IMR-90 (cell line): ENCODE results near the gene MEOX2. TPM values are rescaled to one million over a fixed set of nuclear protein-coding genes. Genes with fewer than 3 reads are reported as not detected.

Experiments used
- ATAC-seq: fragments of 200-7000 bp; cut with Tn5 transposase; 2 replicates; pipeline ENCODE4 v1.9.1; 2020; ENCODE audit warnings: low read depth, mild to moderate bottlenecking, moderate library complexity
- BruUV-seq: library from RNA; stranded (reverse); fragments of 400-500 nt; replicated peaks from 2 replicates; lab custom pipeline; 2021; lab: Mats Ljungman, UMichigan
- CTCF ChIA-PET: fragments of 300-600 bp; formaldehyde crosslinking; extraction: SDS; loops from one replicate; lab custom pipeline; 2021; ENCODE audit warnings: antibody characterized with exemption; lab: Yijun Ruan, JAX
- POLR2A ChIA-PET: fragments of 300-600 bp; sonication (Branson Sonifier 250); formaldehyde crosslinking; loops from one replicate; lab custom pipeline; 2022; ENCODE audit warnings: antibody characterized with exemption; ENCODE audit not compliant: unreplicated experiment; lab: Charles Lee
- DNase-seq: peaks from one replicate; pipeline ENCODE4 v3.0.0; 2013
- H2AFZ ChIP-seq: replicated peaks from 2 replicates; pipeline ENCODE3; 2013; ENCODE audit warnings: low read length, mild to moderate bottlenecking; ENCODE audit not compliant: poor library complexity
- H2AK5ac ChIP-seq: 2 replicates; pipeline ENCODE4 v1.6.1; 2013; ENCODE audit warnings: low read depth, low read length, inconsistent platforms
- H2AK9ac ChIP-seq: replicated peaks from 2 replicates; pipeline ENCODE3; 2013; ENCODE audit warnings: mild to moderate bottlenecking, low read depth, low read length, moderate library complexity; ENCODE audit not compliant: poor library complexity
- H2BK120ac ChIP-seq: 2 replicates; pipeline ENCODE4 v1.6.1; 2013; ENCODE audit warnings: low read depth, low read length, inconsistent platforms
- H2BK15ac ChIP-seq: 3 replicates; pipeline ENCODE4 v1.6.1; 2013; ENCODE audit warnings: low read depth, low read length, inconsistent platforms
- H2BK20ac ChIP-seq: 2 replicates; pipeline ENCODE4 v1.6.1; 2013; ENCODE audit warnings: low read depth, mild to moderate bottlenecking, inconsistent platforms, low read length, moderate library complexity
- H2BK5ac ChIP-seq: 2 replicates; pipeline ENCODE4 v1.6.1; 2013; ENCODE audit warnings: mild to moderate bottlenecking, low read depth, low read length, inconsistent platforms; ENCODE audit not compliant: poor library complexity, severe bottlenecking
- H3K14ac ChIP-seq: replicated peaks from 2 replicates; pipeline ENCODE4 v1.6.1; 2013; ENCODE audit warnings: low read depth, low read length, inconsistent platforms
- H3K18ac ChIP-seq: 2 replicates; pipeline ENCODE4 v1.6.1; 2013; ENCODE audit warnings: low read depth, low read length, control low read depth
- H3K23ac ChIP-seq: 2 replicates; pipeline ENCODE4 v1.6.1; 2013; ENCODE audit warnings: low read depth, low read length, inconsistent platforms
- H3K27ac ChIP-seq: 2 replicates; pipeline ENCODE4 v1.5.1; 2013; ENCODE audit warnings: mild to moderate bottlenecking, control low read depth, low read length; ENCODE audit not compliant: insufficient read depth
- H3K27me3 ChIP-seq: 2 replicates; pipeline ENCODE4 v1.6.1; 2013; ENCODE audit warnings: low read length; ENCODE audit not compliant: control insufficient read depth, insufficient read depth
- H3K36me3 ChIP-seq: 2 replicates; pipeline ENCODE4 v1.6.1; 2013; ENCODE audit warnings: low read length, mixed read lengths; ENCODE audit not compliant: control insufficient read depth, insufficient read depth
- H3K4ac ChIP-seq: 2 replicates; pipeline ENCODE4 v1.6.1; 2013; ENCODE audit warnings: low read depth, low read length, inconsistent platforms
- H3K4me1 ChIP-seq: 2 replicates; pipeline ENCODE4 v1.6.1; 2013; ENCODE audit warnings: low read length, mixed read lengths; ENCODE audit not compliant: control insufficient read depth, insufficient read depth
- H3K4me2 ChIP-seq: 2 replicates; pipeline ENCODE4 v1.6.1; 2013; ENCODE audit warnings: low read depth, mild to moderate bottlenecking, control low read depth, low read length, moderate library complexity
- H3K4me3 ChIP-seq: 2 replicates; pipeline ENCODE4 v1.5.1; 2013; ENCODE audit warnings: low read depth, mild to moderate bottlenecking, control low read depth, low read length, moderate library complexity; ENCODE audit not compliant: insufficient read depth
- H3K56ac ChIP-seq: 2 replicates; pipeline ENCODE4 v1.6.1; 2013; ENCODE audit warnings: low read length, inconsistent platforms; ENCODE audit not compliant: insufficient read depth; ENCODE audit errors: extremely low read depth
- H3K79me1 ChIP-seq, 2 experiments: 2 replicates each; pipeline ENCODE4 v1.6.1; 2013; ENCODE audit warnings: low read length in 2 of 2, inconsistent platforms in 1 of 2, low read depth in 1 of 2
- H3K9ac ChIP-seq: 2 replicates; pipeline ENCODE4 v1.6.1; 2013; ENCODE audit warnings: low read depth, low read length, control low read depth
- H3K9me1 ChIP-seq: 2 replicates; pipeline ENCODE4 v1.6.1; 2013; ENCODE audit warnings: low read length, inconsistent platforms; ENCODE audit not compliant: insufficient read depth
- H3K9me3 ChIP-seq: 2 replicates; pipeline ENCODE4 v1.6.1; 2013; ENCODE audit warnings: low read length; ENCODE audit not compliant: control insufficient read depth, insufficient read depth
- H4K20me1 ChIP-seq: 2 replicates; pipeline ENCODE4 v1.6.1; 2013; ENCODE audit warnings: low read length, inconsistent platforms; ENCODE audit not compliant: insufficient read depth
- H4K5ac ChIP-seq: 2 replicates; pipeline ENCODE4 v1.6.1; 2013; ENCODE audit warnings: mild to moderate bottlenecking, low read depth, low read length, control low read depth
- H4K8ac ChIP-seq, 2 experiments: 2 replicates each; pipeline ENCODE4 v1.6.1; 2013; ENCODE audit warnings: low read depth in 2 of 2, low read length in 2 of 2, control low read depth in 1 of 2, inconsistent platforms in 1 of 2
- H4K91ac ChIP-seq: 2 replicates; pipeline ENCODE4 v1.6.1; 2013; ENCODE audit warnings: low read depth, low read length, inconsistent platforms; ENCODE audit not compliant: insufficient read depth
- CHD1 ChIP-seq: IDR thresholded peaks from 2 replicates; pipeline ENCODE4 v1.6.1; 2012; ENCODE audit warnings: low read depth, low read length, improper control_type of control experiment
- MAFK ChIP-seq: IDR thresholded peaks from 2 replicates; pipeline ENCODE4 v1.6.1; 2012; ENCODE audit warnings: low read depth, low read length, improper control_type of control experiment
- RCOR1 ChIP-seq: IDR thresholded peaks from 2 replicates; pipeline ENCODE4 v1.6.1; 2012; ENCODE audit warnings: mild to moderate bottlenecking, low read length, improper control_type of control experiment; ENCODE audit not compliant: insufficient replicate concordance
- WGBS, 2 experiments: methylation state at CpG; one replicate each; pipeline versions ENCODE4 v1.1.5 to v1.1.7; 2013; ENCODE audit warnings: missing lambda C conversion rate in 2 of 2; ENCODE audit not compliant: insufficient read length in 1 of 2; ENCODE audit errors: extremely low coverage in 2 of 2; 5-methylcytosine and 5-hydroxymethylcytosine counted together
- dilution Hi-C: fragments of 300-500 bp; cut with HindIII; formaldehyde crosslinking; loops from one replicate; pipeline ENCODE4 v1.14.3; 2018; ENCODE audit warnings: low sequenced_read_pairs; ENCODE audit not compliant: unreplicated experiment
- in situ Hi-C: fragments of 300-500 bp; cut with MboI; formaldehyde crosslinking; loops from 3 replicates; pipeline ENCODE4 v1.14.3; 2019; ENCODE audit warnings: low sequenced_read_pairs, inconsistent platforms, mixed read lengths
- intact Hi-C: fragments of 100-400 bp; cut with micrococcal nuclease; formaldehyde crosslinking; loops from 2 replicates; pipeline ENCODE4 v1.10.0; 2022
- polyA plus RNA-seq, 3 experiments: library from polyadenylated mRNA; depleted of rRNA; stranded (reverse); fragments of >200 nt; gene quantifications; 2 replicates each; pipeline ENCODE4 v1.2.3, GENCODE V29; 2012; ENCODE audit warnings: low replicate concordance in 1 of 3
- total RNA-seq: library from RNA; depleted of rRNA; stranded (reverse); fragments of >200 nt; gene quantifications from 2 replicates; pipeline ENCODE4 v1.2.3, GENCODE V29; 2012
- TF ChIP-seq, protein P1 (sequence below): fragments of 150-350 bp; IDR thresholded peaks from 2 replicates; pipeline ENCODE4 v1.6.1; 2017; ENCODE audit warnings: mild to moderate bottlenecking, antibody characterized with exemption, low read length, low read depth

The MEOX2 gene
- total and polyA plus RNA-seq, 2 of the 4 experiments (the other 2 are of a cell fraction), result under 0.01 TPM; not detected in 1

DNA sequence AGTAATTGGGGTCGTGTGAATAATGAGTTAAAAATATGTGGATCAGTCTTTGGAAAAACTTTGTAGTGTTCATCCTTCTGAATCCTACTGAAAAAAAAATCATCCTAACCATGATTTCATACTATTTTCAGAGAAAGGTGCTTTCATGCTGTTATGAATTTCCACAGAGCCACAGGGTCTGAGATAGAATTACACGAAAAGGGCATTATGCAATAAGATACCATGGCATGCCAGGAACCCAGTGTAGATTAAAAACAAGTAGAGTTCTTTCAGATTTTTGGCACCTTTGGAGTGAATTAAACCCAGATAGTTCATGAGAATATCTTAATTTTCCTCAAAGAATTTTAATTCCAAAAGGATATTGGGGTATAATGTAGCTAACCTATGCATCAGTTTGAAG lies 77.2 kb downstream of the MEOX2 start:
- Histone ChIP-seq H3K36me3 (no peaks in the 10 kb centered on the region), H2BK20ac (no peak overlapping the region), H2AK5ac (no peak overlapping the region), H4K8ac (no peak overlapping the region), H3K79me1 (no peaks in the 10 kb centered on the region), H2BK120ac (no peak overlapping the region), H3K56ac (no peak overlapping the region), H2AFZ (no peak overlapping the region), H4K91ac (no peak overlapping the region), H3K14ac (no peak overlapping the region), H2BK5ac (no peak overlapping the region), H4K20me1 (no peaks in the 10 kb centered on the region), H3K9me1 (no peaks in the 10 kb centered on the region), H3K4me2 (no peak overlapping the region), H3K4me3 (no peak overlapping the region), H3K4ac (no peak overlapping the region), H4K5ac (no peak overlapping the region), H3K27ac (no peak overlapping the region), H3K23ac (no peak overlapping the region), H3K27me3 (no peaks in the 10 kb centered on the region), H3K9ac (no peak overlapping the region), H3K9me3 (no peaks in the 10 kb centered on the region), H2BK15ac (no peak overlapping the region), H3K18ac (no peak overlapping the region), H2AK9ac (no peak overlapping the region), H3K4me1 (no peaks in the 10 kb centered on the region)
- dilution Hi-C loops (no loop called here), in situ Hi-C loops (no loop called here), intact Hi-C loops (no loop called here)
- CTCF ChIA-PET, result no interaction called here
- BruUV-seq, result no TSS peak
- DNase-seq (no peak), ATAC-seq (no peak)
- POLR2A ChIA-PET, result no interaction called here
- TF ChIP-seq MAFK, result no peak
- TF ChIP-seq CHD1, result no peak
- TF ChIP-seq, protein P1, sequence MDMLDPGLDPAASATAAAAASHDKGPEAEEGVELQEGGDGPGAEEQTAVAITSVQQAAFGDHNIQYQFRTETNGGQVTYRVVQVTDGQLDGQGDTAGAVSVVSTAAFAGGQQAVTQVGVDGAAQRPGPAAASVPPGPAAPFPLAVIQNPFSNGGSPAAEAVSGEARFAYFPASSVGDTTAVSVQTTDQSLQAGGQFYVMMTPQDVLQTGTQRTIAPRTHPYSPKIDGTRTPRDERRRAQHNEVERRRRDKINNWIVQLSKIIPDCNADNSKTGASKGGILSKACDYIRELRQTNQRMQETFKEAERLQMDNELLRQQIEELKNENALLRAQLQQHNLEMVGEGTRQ, result no peak
- no peak for TF ChIP-seq RCOR1
- 100% methylated on average over 1 of the region's 2 CpGs for WGBS, 2 experiments
